Heart left ventricle (tissue), 16 donors: ENCODE results near the gene PDE3A. TPM values are rescaled to one million over a fixed set of nuclear protein-coding genes. Genes with fewer than 3 reads are reported as not detected.

ENCODE experiments used
- ATAC-seq, 4 donors: fragments of 200-7000 bp; cut with Tn5 transposase; one replicate each; pipeline ENCODE4 v1.9.1; 2020 to 2022; ENCODE audit warnings: moderate library complexity in 4 of 4, mild to moderate bottlenecking in 3 of 4, moderate number of reproducible peaks in 1 of 4
- DNase-seq, 5 donors: peaks; one replicate each; pipeline ENCODE4 v3.0.0-alpha.2; 2020
- H3K27ac ChIP-seq, 12 donors: fragments of 200-600 bp; sonication (generic) in 4 of 12; one replicate each; pipeline versions ENCODE4 v1.5.0 to v1.8.0; 2016 to 2022; ENCODE audit warnings: mild to moderate bottlenecking in 2 of 12
- H3K27me3 ChIP-seq, 9 donors: fragments of 200-600 bp; sonication (generic) in 2 of 9; one replicate each; pipeline versions ENCODE4 v1.5.1 to v1.8.0; 2016 to 2022; ENCODE audit warnings: mild to moderate bottlenecking in 3 of 9
- H3K36me3 ChIP-seq, 9 donors: fragments of 200-600 bp; sonication (generic) in 2 of 9; one replicate each; pipeline versions ENCODE4 v1.5.0 to v1.8.0; 2018 to 2022; ENCODE audit warnings: mild to moderate bottlenecking in 2 of 9
- H3K4me1 ChIP-seq, 12 donors: fragments of 200-600 bp; sonication (generic) in 4 of 12; one replicate each; pipeline versions ENCODE4 v1.5.0 to v1.8.0; 2016 to 2022; ENCODE audit warnings: mild to moderate bottlenecking in 3 of 12
- H3K4me3 ChIP-seq, 12 donors: fragments of 200-600 bp; sonication (generic) in 4 of 12; one replicate each; pipeline versions ENCODE4 v1.5.0 to v1.8.0; 2017 to 2022; ENCODE audit warnings: mild to moderate bottlenecking in 9 of 12, moderate library complexity in 4 of 12
- H3K9me3 ChIP-seq, 12 donors: fragments of 200-600 bp; sonication (generic) in 4 of 12; one replicate each; pipeline versions ENCODE4 v1.5.0 to v1.8.0; 2016 to 2022; ENCODE audit warnings: mild to moderate bottlenecking in 1 of 12
- POLR2A ChIP-seq, 2 donors: fragments of 450-650 bp; IDR thresholded peaks; one replicate each; pipeline ENCODE4 v1.6.1; 2017; ENCODE audit warnings: antibody characterized with exemption in 2 of 2, mild to moderate bottlenecking in 2 of 2, moderate library complexity in 2 of 2
- WGBS, 4 donors: extraction: QIAGEN DNeasy Blood & Tissue Kit in 2 of 4; methylation state at CpG; one replicate each; pipeline versions ENCODE4 v1.1.5 to v1.1.7; 2013 to 2018; 5-methylcytosine and 5-hydroxymethylcytosine counted together
- intact Hi-C, 10 donors: fragments of 100-400 bp; cut with DNase I; formaldehyde crosslinking; loops; one replicate each; pipeline versions ENCODE4 v1.11.1 to v1.14.2; 2022
- polyA plus RNA-seq, 2 donors: library from polyadenylated mRNA; stranded (reverse); fragments of 200-250 nt; gene quantifications; one replicate each; pipeline ENCODE4 v1.2.3, GENCODE V29; 2013
- total RNA-seq, 9 donors: library from RNA; depleted of rRNA in 2 of 9; stranded (reverse); fragments of >200 nt in 2 of 9; fragmentation: NEBNext Ultra II Directional in 3 of 9; extraction: Animal tissue kit (Norgen Biotek cat#: 25700) in 3 of 9; gene quantifications; one replicate each; pipeline versions ENCODE4 v1.1.0 to v1.2.4, GENCODE V29; 2016 to 2023
- TF ChIP-seq, protein P1 (sequence below), 12 donors: fragments of 200-600 bp; sonication (generic) in 4 of 12; IDR thresholded peaks; one replicate each; pipeline versions ENCODE4 v1.5.0 to v1.8.0; 2018 to 2022; ENCODE audit warnings: antibody characterized with exemption in 12 of 12, mild to moderate bottlenecking in 5 of 12
- donor health status: ischemic (EF 13 %, LVEDD 7.1; RV severe dilation, severe dysfunction).
- donor health status: healthy with polysubstance abuse.
- donor health status: DM: no; HTN: yes; CAD: no.
- donor health status: DM: no; HTN: no; CAD: no.
- donor health status: ischemic (EF 25% LVEDD 6.9; RV normal size, moderate dysfunction).
- donor health status: ischemic (EF 25% LVEDD 5.7; RV mildly dilated, moderate dysfunction).
- donor health status: healthy.
- donor health status: DM: yes; HTN: yes; CAD: no.
- donor health status: ischemic (EF 35%, LVEDD 5.7; RV mildly dilated, moderate dysfunction).
- donor health status: nonischemic (EF 11% LVEDD 7.7; RV severe dilation, severe dysfunction).
- donor health status: DM: yes; HTN: yes; CAD: no.
- donor health status: PGD.
- donor health status: ischemic (EF 29% LVEDD 5.4; RV normal size, mild dysfunction).
- donor health status: nonischemic (EF 23%, LVEDD 6.1; RV moderate dilation, normal function).

Gene PDE3A
- total and polyA plus RNA-seq, 11 donors = 44.5 to 295 (median 183) TPM

DNA sequence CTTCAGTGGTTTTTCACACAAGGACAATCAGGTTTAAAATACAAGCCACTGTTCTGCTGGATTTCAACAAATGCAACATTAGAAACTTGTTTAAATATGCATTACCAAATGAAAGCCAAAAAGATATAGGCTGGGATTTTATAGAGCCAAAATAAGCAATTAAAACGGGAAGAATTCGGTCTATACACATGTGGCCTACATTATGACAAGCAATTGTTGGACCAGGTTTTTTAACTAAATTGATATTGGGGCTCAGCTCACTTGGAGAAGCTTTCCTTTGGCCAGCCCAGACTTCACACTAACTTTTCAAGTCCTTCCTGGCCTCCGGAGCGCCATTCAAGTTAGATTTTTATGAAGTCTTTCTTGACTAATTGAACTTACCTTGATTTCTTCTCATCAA is 16.9 kb upstream of the PDE3A start:
- Histone ChIP-seq H3K27ac (peak overlapping the region in 2 of 12 donors; percentile 46 to 56), H3K4me3 (no peak overlapping the region), H3K27me3 (no peaks in the 10 kb centered on the region), H3K4me1 (peaks cover 0 to 12% (median 0%) of the 10 kb centered on the region in 12 donors), H3K36me3 (no peaks in the 10 kb centered on the region), H3K9me3 (peaks cover 0 to 11% (median 0%) of the 10 kb centered on the region in 12 donors)
- ATAC-seq (no peak), DNase-seq (no peak)
- WGBS, 4 donors = 80 to 93% (median 91%) methylated on average over 4 of the region's 4 CpGs
- intact Hi-C loops = no loop called here
- TF ChIP-seq, protein P1, sequence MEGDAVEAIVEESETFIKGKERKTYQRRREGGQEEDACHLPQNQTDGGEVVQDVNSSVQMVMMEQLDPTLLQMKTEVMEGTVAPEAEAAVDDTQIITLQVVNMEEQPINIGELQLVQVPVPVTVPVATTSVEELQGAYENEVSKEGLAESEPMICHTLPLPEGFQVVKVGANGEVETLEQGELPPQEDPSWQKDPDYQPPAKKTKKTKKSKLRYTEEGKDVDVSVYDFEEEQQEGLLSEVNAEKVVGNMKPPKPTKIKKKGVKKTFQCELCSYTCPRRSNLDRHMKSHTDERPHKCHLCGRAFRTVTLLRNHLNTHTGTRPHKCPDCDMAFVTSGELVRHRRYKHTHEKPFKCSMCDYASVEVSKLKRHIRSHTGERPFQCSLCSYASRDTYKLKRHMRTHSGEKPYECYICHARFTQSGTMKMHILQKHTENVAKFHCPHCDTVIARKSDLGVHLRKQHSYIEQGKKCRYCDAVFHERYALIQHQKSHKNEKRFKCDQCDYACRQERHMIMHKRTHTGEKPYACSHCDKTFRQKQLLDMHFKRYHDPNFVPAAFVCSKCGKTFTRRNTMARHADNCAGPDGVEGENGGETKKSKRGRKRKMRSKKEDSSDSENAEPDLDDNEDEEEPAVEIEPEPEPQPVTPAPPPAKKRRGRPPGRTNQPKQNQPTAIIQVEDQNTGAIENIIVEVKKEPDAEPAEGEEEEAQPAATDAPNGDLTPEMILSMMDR (IDR thresholded peaks at IDR 0.05) = no peak
- no peak for TF ChIP-seq POLR2A (IDR thresholded peaks at IDR 0.05)

DNA sequence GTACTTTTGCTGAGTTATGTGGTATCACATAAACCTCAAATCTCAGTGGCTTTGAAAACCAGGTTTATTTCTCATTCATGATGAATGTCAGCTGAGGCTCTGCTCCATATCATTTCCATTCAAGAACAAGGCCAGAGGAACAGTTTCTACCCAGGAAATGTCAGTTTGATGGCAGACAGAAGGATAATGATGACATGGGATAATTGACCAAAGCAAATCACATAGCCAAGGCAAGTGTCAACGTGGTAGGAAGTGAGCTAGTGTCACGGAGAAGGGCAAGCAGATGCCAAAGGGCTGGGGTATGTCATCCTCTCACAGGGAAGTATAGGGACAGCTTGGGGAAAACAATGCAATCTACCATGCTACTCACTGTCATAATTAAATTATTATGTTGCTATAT is 12.3 kb upstream of the PDE3A start:
- intact Hi-C loops = loop anchor here in 1 of 10 donors (5.0 kb wide), 1 partner anchor 84 kb away; no protein-coding TSS in a partner anchor
- Histone ChIP-seq H3K27ac (peak overlapping the region in 3 of 12 donors; percentile 14 to 25 (median 23)), H3K4me3 (no peak overlapping the region), H3K36me3 (no peaks in the 10 kb centered on the region), H3K27me3 (no peaks in the 10 kb centered on the region), H3K9me3 (no peaks in the 10 kb centered on the region), H3K4me1 (peaks cover 0 to 28% (median 8%) of the 10 kb centered on the region in 12 donors)
- ATAC-seq (peak in 2 of 4 donors; percentile 46 to 58), DNase-seq (no peak)
- WGBS, 4 donors = 34 to 50% (median 37%) methylated on average over 2 of the region's 2 CpGs
- TF ChIP-seq, protein P1 (IDR thresholded peaks at IDR 0.05) = no peak
- no peak for TF ChIP-seq POLR2A (IDR thresholded peaks at IDR 0.05)

DNA sequence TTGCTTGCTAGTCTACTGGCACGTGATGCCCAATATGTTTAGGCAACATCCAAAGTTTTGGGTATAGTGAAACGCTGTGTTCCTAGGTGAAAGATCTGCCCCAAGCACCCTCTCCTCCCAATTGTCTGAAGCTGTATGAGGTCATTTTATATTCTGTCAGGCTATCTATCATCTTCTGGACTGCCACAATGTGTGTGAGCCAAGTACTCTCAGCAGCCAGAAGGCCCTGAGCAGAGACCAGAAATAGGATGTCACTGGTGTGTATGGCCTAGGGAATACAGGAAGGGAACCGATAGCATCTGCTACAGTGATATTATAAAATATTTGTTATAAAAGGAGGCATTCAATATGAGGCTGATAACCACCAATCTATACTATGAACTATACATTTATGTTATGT is 7.9 kb upstream of the PDE3A start:
- H3K36me3 ChIP-seq = no peaks in the 10 kb centered on the region
- H3K27me3 ChIP-seq = no peaks in the 10 kb centered on the region
- TF ChIP-seq, protein P1 (IDR thresholded peaks at IDR 0.05) = no peak
- TF ChIP-seq POLR2A (IDR thresholded peaks at IDR 0.05) = no peak
- H3K27ac ChIP-seq = peak overlapping the region in 9 of 12 donors; percentile 16 to 73 (median 56)
- ATAC-seq (peak; percentile 57 to 74 (median 67)), DNase-seq (peak in 2 of 5 donors; percentile 46 to 57)
- no peak overlapping the region for H3K4me3 ChIP-seq
- peaks cover 0 to 42% (median 7%) of the 10 kb centered on the region in 12 donors for H3K4me1 ChIP-seq
- H3K9me3 ChIP-seq = no peaks in the 10 kb centered on the region
- intact Hi-C loops = loop anchor here in 7 of 10 donors (5.0 to 10.0 kb wide), 6 partner anchors 46 to 606 kb away; no protein-coding TSS in a partner anchor
- WGBS, 4 donors = 55 to 71% (median 57%) methylated on average over 3 of the region's 3 CpGs

DNA sequence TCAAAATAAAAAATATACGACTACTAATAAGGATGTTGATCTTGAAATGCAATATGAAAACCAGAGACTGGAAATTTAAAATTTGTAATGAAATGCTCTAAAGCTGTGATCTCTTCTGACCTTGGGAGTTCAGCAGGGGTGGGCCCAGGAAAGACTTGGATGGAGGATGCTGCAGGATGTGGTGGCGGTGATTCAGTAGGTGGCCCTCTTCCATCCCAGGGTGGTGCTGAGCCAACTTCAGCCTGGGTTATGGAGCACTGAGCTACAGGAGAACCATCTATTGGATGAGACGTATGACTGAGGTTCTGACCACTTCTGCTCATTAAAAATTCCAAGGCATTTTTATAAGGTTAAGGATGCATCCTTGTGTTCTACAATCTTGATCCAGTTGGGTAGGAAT is 6.9 kb upstream of the PDE3A start:
- no peak overlapping the region for H3K4me3 ChIP-seq
- H3K36me3 ChIP-seq = no peaks in the 10 kb centered on the region
- H3K4me1 ChIP-seq = peaks cover 0 to 43% (median 7%) of the 10 kb centered on the region in 12 donors
- peak overlapping the region in 6 of 12 donors; percentile 5 to 73 (median 59) for H3K27ac ChIP-seq
- intact Hi-C loops = loop anchor here in 7 of 10 donors (5.0 to 10.0 kb wide), 6 partner anchors 47 to 607 kb away; no protein-coding TSS in a partner anchor
- WGBS, 4 donors = 91 to 97% (median 93%) methylated on average over 3 of the region's 3 CpGs
- no peaks in the 10 kb centered on the region for H3K9me3 ChIP-seq
- no peak for ATAC-seq
- no peaks in the 10 kb centered on the region for H3K27me3 ChIP-seq
- TF ChIP-seq POLR2A (IDR thresholded peaks at IDR 0.05) = no peak
- TF ChIP-seq, protein P1 (IDR thresholded peaks at IDR 0.05) = no peak
- no peak for DNase-seq
